ENCODE data around the gene KRT37. TPM values are rescaled to one million over a fixed set of nuclear protein-coding genes. Genes with fewer than 3 reads are reported as not detected.

KRT37 gene
- total RNA-seq, 1 experiment from 2014 or later: not detected

GRCh38 chr17:41446806-41447205 lies 22.4 kb upstream of the KRT37 start:
- H3K36me3 Mint-ChIP-seq (ENCODE audit: insufficient read depth, unreplicated experiment): no peaks in the 10 kb centered on the region
- no peaks in the 10 kb centered on the region for H3K4me1 Mint-ChIP-seq (ENCODE audit: low read depth, unreplicated experiment)
- CTCF ChIA-PET: interaction anchor here (1.1 to 1.6 kb wide), 2 partner anchors 29 to 102 kb away, joined by 3 to 7 read pairs; no protein-coding TSS in a partner anchor
- peaks cover 22% of the 10 kb centered on the region for H3K27me3 Mint-ChIP-seq (ENCODE audit: unreplicated experiment)
- no peak for DNase-seq
- H3K4me3 Mint-ChIP-seq (ENCODE audit: low read depth, unreplicated experiment): no peak overlapping the region
- intact Hi-C loops (cut with micrococcal nuclease; ENCODE audit: unreplicated experiment): no loop called here
- TF ChIP-seq, protein P1, sequence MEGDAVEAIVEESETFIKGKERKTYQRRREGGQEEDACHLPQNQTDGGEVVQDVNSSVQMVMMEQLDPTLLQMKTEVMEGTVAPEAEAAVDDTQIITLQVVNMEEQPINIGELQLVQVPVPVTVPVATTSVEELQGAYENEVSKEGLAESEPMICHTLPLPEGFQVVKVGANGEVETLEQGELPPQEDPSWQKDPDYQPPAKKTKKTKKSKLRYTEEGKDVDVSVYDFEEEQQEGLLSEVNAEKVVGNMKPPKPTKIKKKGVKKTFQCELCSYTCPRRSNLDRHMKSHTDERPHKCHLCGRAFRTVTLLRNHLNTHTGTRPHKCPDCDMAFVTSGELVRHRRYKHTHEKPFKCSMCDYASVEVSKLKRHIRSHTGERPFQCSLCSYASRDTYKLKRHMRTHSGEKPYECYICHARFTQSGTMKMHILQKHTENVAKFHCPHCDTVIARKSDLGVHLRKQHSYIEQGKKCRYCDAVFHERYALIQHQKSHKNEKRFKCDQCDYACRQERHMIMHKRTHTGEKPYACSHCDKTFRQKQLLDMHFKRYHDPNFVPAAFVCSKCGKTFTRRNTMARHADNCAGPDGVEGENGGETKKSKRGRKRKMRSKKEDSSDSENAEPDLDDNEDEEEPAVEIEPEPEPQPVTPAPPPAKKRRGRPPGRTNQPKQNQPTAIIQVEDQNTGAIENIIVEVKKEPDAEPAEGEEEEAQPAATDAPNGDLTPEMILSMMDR (IDR thresholded peaks at IDR 0.05; ENCODE audit: unreplicated experiment): no peak
- no TSS peak for BruUV-seq (replicated peaks)
- H3K9me3 Mint-ChIP-seq (ENCODE audit: low read depth, unreplicated experiment): peaks cover 13% of the 10 kb centered on the region
- no peak overlapping the region for H3K27ac Mint-ChIP-seq (ENCODE audit: unreplicated experiment)

DNA sequence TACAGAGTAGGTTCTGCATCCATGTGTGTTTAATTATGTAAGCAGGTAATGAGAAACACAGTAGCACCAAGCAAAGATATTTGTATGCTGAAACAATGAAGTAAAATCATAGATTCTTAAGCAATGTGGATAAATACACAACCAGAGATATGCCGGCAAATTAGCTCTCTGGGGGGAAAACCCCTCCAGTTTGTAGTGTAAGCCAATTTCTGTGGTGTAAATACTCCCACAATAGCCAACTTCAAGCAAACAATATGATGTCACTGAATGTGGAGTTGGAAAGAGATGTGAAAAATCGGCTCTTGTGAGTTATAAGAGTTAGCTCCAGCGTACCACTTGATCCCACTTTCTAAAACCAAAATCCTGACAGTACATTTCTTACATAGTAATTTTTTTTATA lies 20.3 kb upstream of the KRT37 start:
- no peaks in the 10 kb centered on the region for H3K36me3 Mint-ChIP-seq (ENCODE audit: insufficient read depth, unreplicated experiment)
- H3K27ac Mint-ChIP-seq (ENCODE audit: unreplicated experiment): no peak overlapping the region
- H3K27me3 Mint-ChIP-seq (ENCODE audit: unreplicated experiment): peaks cover 22% of the 10 kb centered on the region
- H3K4me1 Mint-ChIP-seq (ENCODE audit: low read depth, unreplicated experiment): peaks cover under 1% of the 10 kb centered on the region
- intact Hi-C loops (cut with micrococcal nuclease; ENCODE audit: unreplicated experiment): no loop called here
- no peaks in the 10 kb centered on the region for H3K9me3 Mint-ChIP-seq (ENCODE audit: low read depth, unreplicated experiment)
- CTCF ChIA-PET: no interaction called here
- TF ChIP-seq, protein P1 (IDR thresholded peaks at IDR 0.05; ENCODE audit: unreplicated experiment): no peak
- no TSS peak for BruUV-seq (replicated peaks)
- no peak overlapping the region for H3K4me3 Mint-ChIP-seq (ENCODE audit: low read depth, unreplicated experiment)
- DNase-seq: no peak

DNA sequence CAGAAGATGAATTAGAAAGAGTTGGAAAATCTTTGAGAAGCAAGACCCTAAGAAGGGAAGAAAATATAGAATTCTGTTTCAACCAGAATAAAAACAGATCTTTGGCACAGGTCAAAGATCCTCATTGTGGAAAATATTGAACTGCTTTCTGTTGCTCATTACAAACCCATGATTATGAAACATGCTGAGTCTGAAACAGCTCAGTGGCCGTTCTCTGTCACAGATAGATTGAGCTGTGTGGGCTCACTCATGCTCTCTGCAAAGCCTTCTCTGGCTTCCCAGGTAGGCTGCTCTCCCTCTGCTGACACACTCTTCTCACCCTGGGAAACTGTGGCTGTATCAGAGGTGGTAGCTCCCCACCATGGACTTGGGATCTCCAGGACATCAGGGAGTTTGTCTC lies 19.8 kb upstream of the KRT37 start:
- intact Hi-C loops (cut with micrococcal nuclease; ENCODE audit: unreplicated experiment): no loop called here
- no peaks in the 10 kb centered on the region for H3K9me3 Mint-ChIP-seq (ENCODE audit: low read depth, unreplicated experiment)
- no peak for DNase-seq
- peaks cover 6% of the 10 kb centered on the region for H3K4me1 Mint-ChIP-seq (ENCODE audit: low read depth, unreplicated experiment)
- no peaks in the 10 kb centered on the region for H3K36me3 Mint-ChIP-seq (ENCODE audit: insufficient read depth, unreplicated experiment)
- CTCF ChIA-PET: no interaction called here
- no TSS peak for BruUV-seq (replicated peaks)
- no peak overlapping the region for H3K27ac Mint-ChIP-seq (ENCODE audit: unreplicated experiment)
- no peak overlapping the region for H3K4me3 Mint-ChIP-seq (ENCODE audit: low read depth, unreplicated experiment)
- peaks cover 22% of the 10 kb centered on the region for H3K27me3 Mint-ChIP-seq (ENCODE audit: unreplicated experiment)
- TF ChIP-seq, protein P1 (IDR thresholded peaks at IDR 0.05; ENCODE audit: unreplicated experiment): no peak

- Mint-ChIP-seq H3K4me1 (ENCODE audit: low read depth, unreplicated experiment) (peaks cover 8% of the 10 kb centered on the region), H3K27ac (ENCODE audit: unreplicated experiment) (no peak overlapping the region), H3K27me3 (ENCODE audit: unreplicated experiment) (peaks cover 22% of the 10 kb centered on the region), H3K9me3 (ENCODE audit: low read depth, unreplicated experiment) (no peaks in the 10 kb centered on the region), H3K36me3 (ENCODE audit: insufficient read depth, unreplicated experiment) (no peaks in the 10 kb centered on the region), H3K4me3 (ENCODE audit: low read depth, unreplicated experiment) (no peak overlapping the region)
- TF ChIP-seq, protein P1 (IDR thresholded peaks at IDR 0.05; ENCODE audit: unreplicated experiment): no peak
- no TSS peak for BruUV-seq (replicated peaks)
- CTCF ChIA-PET: interaction anchor here (1.0 kb wide), 1 partner anchor 25 kb away, joined by 3 read pairs; no protein-coding TSS in a partner anchor
- no peak for DNase-seq
- intact Hi-C loops (cut with micrococcal nuclease; ENCODE audit: unreplicated experiment): no loop called here
Measured at GRCh38 chr17:41442739-41443138, 18.4 kb upstream of the KRT37 start.

Data from Calu3 (cell line).